Measurements from ENCODE around the gene AUTS2. TPM values are rescaled to one million over a fixed set of nuclear protein-coding genes. Genes with fewer than 3 reads are reported as not detected.

Gene AUTS2
- total RNA-seq, 1 donor from 2014 or later: 125 TPM

DNA sequence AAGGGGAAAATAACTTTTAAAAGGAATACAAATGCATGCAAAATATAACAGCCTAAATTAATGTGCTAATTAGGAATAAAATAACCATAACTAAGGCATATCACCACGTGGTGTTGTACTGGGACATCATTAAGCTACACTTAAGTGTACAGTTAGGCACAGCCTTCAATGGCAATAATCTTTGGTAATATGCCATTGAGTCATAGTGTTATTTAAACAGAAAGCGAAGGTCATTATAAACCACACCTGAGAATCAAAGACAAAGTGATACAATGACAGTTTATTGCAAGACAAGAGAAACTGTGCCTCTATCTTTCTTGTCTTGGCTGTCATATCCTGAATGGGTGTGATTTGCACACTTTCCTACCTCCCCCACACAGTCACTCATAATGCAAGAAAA, 30.5 kb upstream of the AUTS2 start:
- Mint-ChIP-seq H3K9me3 (ENCODE audit: low read depth) (no peaks in the 10 kb centered on the region), H3K27ac (no peak overlapping the region), H3K4me1 (ENCODE audit: low read depth) (no peaks in the 10 kb centered on the region), H3K4me3 (ENCODE audit: low read depth) (no peak overlapping the region), H3K27me3 (peaks cover 11% of the 10 kb centered on the region), H3K36me3 (ENCODE audit: insufficient read depth) (no peaks in the 10 kb centered on the region)
- TF ChIP-seq, protein P1, sequence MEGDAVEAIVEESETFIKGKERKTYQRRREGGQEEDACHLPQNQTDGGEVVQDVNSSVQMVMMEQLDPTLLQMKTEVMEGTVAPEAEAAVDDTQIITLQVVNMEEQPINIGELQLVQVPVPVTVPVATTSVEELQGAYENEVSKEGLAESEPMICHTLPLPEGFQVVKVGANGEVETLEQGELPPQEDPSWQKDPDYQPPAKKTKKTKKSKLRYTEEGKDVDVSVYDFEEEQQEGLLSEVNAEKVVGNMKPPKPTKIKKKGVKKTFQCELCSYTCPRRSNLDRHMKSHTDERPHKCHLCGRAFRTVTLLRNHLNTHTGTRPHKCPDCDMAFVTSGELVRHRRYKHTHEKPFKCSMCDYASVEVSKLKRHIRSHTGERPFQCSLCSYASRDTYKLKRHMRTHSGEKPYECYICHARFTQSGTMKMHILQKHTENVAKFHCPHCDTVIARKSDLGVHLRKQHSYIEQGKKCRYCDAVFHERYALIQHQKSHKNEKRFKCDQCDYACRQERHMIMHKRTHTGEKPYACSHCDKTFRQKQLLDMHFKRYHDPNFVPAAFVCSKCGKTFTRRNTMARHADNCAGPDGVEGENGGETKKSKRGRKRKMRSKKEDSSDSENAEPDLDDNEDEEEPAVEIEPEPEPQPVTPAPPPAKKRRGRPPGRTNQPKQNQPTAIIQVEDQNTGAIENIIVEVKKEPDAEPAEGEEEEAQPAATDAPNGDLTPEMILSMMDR (IDR thresholded peaks at IDR 0.05; ENCODE audit: unreplicated experiment): no peak
- no peak for DNase-seq (ENCODE audit: low spot score, unreplicated experiment)

DNA sequence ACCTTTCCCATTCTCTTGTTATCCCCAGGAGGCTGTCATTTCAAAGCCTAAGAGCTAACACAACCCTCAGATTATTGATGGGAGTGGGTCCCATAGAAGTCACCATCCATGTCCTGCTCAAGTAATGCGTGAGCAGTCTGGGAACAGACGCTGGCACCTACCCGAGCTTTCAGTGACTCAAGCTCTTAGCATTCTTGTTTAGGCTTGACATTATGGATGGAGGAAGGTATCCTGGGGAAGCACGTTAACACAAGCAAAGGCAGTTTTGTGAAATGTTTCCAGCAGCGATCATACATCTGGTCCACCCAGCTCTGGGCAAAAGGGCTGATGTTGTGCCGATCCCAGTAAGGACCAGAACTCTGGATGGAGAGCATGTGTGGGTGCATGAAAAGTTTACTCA, 30.0 kb upstream of the AUTS2 start:
- Mint-ChIP-seq H3K27ac (no peak overlapping the region), H3K9me3 (ENCODE audit: low read depth) (no peaks in the 10 kb centered on the region), H3K4me1 (ENCODE audit: low read depth) (no peaks in the 10 kb centered on the region), H3K36me3 (ENCODE audit: insufficient read depth) (no peaks in the 10 kb centered on the region), H3K27me3 (peaks cover 8% of the 10 kb centered on the region), H3K4me3 (ENCODE audit: low read depth) (no peak overlapping the region)
- TF ChIP-seq, protein P1 (IDR thresholded peaks at IDR 0.05; ENCODE audit: unreplicated experiment): no peak
- no peak for DNase-seq (ENCODE audit: low spot score, unreplicated experiment)

- Mint-ChIP-seq H3K36me3 (ENCODE audit: insufficient read depth) (no peaks in the 10 kb centered on the region), H3K4me3 (ENCODE audit: low read depth) (no peak overlapping the region), H3K27me3 (no peaks in the 10 kb centered on the region), H3K27ac (no peak overlapping the region), H3K4me1 (ENCODE audit: low read depth) (no peaks in the 10 kb centered on the region), H3K9me3 (ENCODE audit: low read depth) (no peaks in the 10 kb centered on the region)
- TF ChIP-seq, protein P1 (IDR thresholded peaks at IDR 0.05; ENCODE audit: unreplicated experiment): no peak
- no peak for DNase-seq (ENCODE audit: low spot score, unreplicated experiment)
Measured at GRCh38 chr7:69575651-69576050, 22.6 kb upstream of the AUTS2 start.

- Mint-ChIP-seq H3K4me3 (ENCODE audit: low read depth) (no peak overlapping the region), H3K9me3 (ENCODE audit: low read depth) (no peaks in the 10 kb centered on the region), H3K4me1 (ENCODE audit: low read depth) (no peaks in the 10 kb centered on the region), H3K27me3 (no peaks in the 10 kb centered on the region), H3K27ac (no peak overlapping the region), H3K36me3 (ENCODE audit: insufficient read depth) (no peaks in the 10 kb centered on the region)
- no peak for DNase-seq (ENCODE audit: low spot score, unreplicated experiment)
- TF ChIP-seq, protein P1 (IDR thresholded peaks at IDR 0.05; ENCODE audit: unreplicated experiment): no peak
Measured at GRCh38 chr7:69577221-69577620, 21.1 kb upstream of the AUTS2 start.

DNA sequence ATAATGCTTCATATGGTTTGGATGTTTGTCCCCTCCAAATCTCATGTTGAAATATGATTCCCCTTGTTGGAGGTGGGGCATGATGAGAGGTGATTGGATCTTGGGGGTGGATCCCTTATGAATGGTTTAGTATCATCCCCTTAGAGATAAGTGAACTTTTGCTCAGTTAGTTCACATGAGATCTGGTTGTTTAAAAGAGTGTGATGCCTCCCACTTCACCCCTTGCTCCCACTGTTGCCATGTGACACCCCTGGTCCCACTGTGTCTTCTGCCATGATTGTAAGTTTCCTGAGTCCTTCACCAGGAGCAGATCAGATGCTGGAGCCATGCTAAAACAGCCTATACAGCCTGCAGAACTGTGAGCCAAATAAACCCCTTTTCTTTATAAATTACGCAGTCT, 13.1 kb upstream of the AUTS2 start:
- Mint-ChIP-seq H3K27me3 (no peaks in the 10 kb centered on the region), H3K4me1 (ENCODE audit: low read depth) (peaks cover 6% of the 10 kb centered on the region), H3K9me3 (ENCODE audit: low read depth) (no peaks in the 10 kb centered on the region), H3K4me3 (ENCODE audit: low read depth) (no peak overlapping the region), H3K36me3 (ENCODE audit: insufficient read depth) (no peaks in the 10 kb centered on the region), H3K27ac (no peak overlapping the region)
- no peak for DNase-seq (ENCODE audit: low spot score, unreplicated experiment)
- TF ChIP-seq, protein P1 (IDR thresholded peaks at IDR 0.05; ENCODE audit: unreplicated experiment): no peak
